Frontal cortex (tissue), 4 donors: ENCODE results near the gene COL6A2. TPM values are rescaled to one million over a fixed set of nuclear protein-coding genes. Genes with fewer than 3 reads are reported as not detected.

Experiments used
- DNase-seq, 2 donors: peaks; one replicate each; pipeline ENCODE4 v3.0.0; 2012; ENCODE audit warnings: low spot score in 2 of 2
- FAIRE-seq: peaks from 2 replicates; lab custom pipeline; 2012; peaks lifted over from hg19 to GRCh38; lab: Jason Lieb, UNC
- total RNA-seq: library from RNA; depleted of rRNA; stranded (reverse); fragments of >200 nt; gene quantifications from one replicate; pipeline ENCODE4 v1.2.3, GENCODE V29; 2014
- donor health status: control.
- donor health status: control.
- donor health status: control.

The COL6A2 gene
- total RNA-seq, 1 donor from 2014 or later, result 15.5 TPM

DNA sequence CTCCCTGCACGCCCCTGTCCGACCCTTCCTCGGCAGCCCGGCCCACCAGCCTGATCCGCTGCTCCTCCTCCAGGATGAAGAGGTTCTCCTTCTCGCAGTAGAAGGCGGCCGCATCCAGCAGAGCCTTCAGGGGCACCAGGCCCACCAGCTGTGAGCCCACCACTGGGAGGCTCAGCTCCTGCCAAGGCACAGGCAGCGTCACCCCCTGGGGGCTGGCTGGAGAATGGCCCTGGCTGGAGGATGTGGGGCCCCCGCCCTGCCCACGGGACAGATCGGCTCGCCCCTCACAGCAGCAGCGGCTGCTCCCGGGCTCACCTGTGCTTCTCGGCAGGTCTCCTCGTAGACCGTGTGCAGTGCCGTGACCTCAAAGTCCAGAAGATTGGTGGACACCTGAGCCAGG, 52.2 kb downstream of the COL6A2 start:
- DNase-seq (no peak), FAIRE-seq (no peak)

DNA sequence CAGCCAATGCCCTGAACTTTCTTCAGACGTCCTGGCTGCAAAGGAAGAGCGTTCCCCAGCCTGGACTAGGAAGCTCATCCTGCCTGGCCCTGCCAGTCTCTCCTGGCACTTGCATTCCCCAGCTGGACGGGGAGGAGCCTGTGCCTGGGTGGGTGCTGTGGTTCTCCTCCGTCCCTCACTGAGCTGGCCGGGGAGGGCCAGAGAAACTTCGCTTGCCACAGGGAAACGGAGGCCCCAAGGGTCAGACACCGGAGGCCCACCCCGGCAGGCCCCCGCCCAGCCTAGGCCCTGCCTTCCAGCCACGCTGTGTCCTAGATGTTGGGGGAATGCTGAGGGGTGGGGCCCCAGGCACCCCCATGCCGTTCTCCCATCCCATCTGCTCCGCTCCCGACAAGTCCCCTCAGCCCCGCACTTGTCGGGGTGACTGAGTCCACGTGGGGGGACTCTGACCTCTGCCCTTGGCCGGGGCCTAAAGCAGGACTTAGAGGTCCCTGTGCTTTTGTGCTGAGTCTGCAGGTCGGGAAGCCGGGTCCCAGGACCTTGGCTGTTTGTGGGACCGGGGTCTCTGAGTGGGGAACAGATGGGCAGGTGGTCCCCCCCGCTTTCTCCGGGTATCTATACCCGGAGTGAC, 52.7 kb downstream of the COL6A2 start:
- DNase-seq (no peak), FAIRE-seq (no peak)

- DNase-seq (no peak), FAIRE-seq (no peak)
Measured at GRCh38 chr21:46151261-46151988, 53.5 kb downstream of the COL6A2 start.

GRCh38 chr21:46151989-46152926, 54.3 kb downstream of the COL6A2 start:
- DNase-seq (no peak), FAIRE-seq (no peak)

GRCh38 chr21:46152927-46153246, 55.0 kb downstream of the COL6A2 start:
- FAIRE-seq (no peak), DNase-seq (no peak)

- FAIRE-seq (no peak), DNase-seq (peak; percentile 60 to 82)
Measured at GRCh38 chr21:46153247-46154154, 55.6 kb downstream of the COL6A2 start.

GRCh38 chr21:46154155-46154954, 56.4 kb downstream of the COL6A2 start:
- DNase-seq, result no peak
- no peak for FAIRE-seq

DNA sequence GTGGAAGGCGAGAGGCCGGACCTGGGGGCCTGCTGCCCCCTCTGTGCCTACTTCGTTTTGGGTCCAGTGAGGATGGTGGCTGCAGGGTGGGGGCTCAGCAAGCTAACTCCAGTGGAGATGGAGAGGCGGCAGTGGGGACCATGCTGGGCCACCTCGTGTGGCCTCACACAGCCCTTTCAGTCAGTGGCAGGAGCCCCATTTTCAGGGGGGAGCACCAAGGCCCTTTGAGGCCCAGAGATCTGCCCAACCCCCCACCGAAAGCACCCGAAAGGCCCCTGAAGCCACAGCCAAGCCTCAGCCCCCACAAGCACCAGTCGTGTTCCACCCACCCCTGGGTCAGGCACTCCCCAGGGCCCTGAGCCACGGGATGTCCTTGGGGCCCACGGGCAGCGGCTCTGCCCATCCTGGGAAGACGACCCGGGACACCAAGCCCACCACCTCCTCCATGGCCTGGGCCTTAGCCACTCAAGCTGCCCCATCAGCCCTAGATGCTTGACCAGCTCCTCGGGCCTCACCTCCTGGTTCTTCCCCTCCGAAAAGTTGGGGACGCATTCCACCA, 57.1 kb downstream of the COL6A2 start:
- no peak for DNase-seq
- no peak for FAIRE-seq

DNA sequence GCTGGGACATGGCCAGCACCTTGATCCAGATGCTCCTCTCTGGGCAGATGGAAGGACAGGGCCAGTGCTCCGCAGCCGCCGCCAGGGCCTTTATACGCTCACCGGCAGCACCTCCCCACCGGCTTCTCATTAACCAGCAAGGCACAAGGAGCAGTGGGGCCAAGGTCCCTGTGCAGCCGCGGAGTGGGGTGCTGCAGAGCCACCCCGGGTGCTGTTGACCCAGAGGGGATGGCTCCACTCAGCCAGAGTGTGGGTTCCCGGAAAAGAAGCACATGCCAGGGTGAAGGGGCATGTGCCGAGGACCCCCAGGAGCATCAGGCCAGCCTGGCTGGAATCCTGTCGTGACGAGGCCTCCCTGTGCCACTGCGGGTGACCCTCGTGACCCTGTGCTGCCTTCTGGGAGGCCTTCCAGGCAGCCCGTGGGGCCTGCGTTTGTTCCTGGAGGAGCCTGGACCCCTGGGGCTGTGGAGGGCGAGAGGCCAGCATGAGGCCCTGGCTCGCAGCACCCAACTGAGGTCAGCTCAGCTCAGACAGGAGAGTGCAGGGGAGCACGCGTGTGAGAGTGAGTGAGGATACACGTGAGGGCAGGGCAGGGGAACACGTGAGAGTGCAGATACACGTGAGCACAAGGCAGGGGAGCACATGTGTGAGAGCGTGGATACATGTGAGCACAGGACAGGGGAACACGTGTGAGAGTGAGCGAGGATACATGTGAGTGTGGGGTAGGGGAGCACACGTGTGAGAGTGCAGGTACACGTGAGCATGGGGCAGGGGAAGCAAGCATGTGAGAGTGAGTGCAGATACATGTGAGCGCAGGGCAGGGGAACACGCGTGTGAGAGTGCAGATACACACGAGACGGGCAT, 57.8 kb downstream of the COL6A2 start, which contains the start of gene FTCD:
Gene FTCD, minus strand, starts transcription at position 66 of the 864 bp plus-strand sequence. Its CDS starts 56 bp downstream, at position 10.
- DNase-seq, result no peak
- no peak for FAIRE-seq

GRCh38 chr21:46156378-46156645, 58.4 kb downstream of the COL6A2 start:
- DNase-seq (no peak), FAIRE-seq (no peak)

DNA sequence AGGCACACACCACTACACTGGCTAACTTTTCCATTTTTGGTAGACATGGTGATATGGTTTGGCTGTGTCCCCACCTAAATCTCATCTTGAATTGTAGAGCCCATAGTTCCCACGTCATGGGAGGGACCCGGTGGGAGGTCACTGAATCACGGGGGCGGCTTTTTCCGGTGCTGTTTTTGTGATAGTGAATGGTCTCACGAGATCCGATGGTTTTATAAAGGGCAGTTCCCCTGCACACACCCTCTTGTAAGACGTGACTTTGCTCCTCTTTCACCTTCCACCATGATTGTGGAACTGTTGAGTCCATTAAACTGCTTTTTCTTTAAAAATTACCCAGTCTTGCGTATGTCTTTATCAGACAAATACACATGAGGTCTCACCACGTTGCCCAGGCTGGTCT, 58.8 kb downstream of the COL6A2 start:
- DNase-seq, result no peak
- FAIRE-seq, result no peak

DNA sequence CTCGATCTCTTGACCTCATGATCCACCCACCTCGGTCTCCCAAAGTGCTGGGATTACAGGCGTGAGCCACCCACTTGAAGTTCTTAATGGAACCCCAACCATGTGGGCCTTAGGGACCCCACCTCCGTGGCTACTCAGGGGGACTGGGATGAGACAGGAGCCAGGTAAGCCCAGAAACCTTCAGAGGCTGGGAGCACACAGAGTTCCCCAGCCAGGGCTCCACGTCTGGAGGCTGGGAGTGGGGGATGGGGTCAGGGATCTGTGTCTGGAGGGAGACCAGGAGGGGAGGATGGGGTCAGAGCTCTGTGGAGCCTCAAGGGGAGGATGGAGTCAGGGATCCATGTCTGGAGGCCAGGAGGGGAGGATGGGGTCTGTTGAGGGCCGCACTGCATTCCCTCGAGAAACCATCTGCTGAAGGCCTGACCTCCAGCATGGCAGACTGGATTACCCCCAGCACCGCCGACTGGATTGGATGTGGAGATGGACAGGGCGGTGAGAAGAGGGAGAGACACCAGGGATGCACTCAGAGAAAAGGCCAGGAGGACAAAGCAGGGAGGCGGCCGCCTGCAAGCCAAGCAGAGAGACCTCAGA, 59.6 kb downstream of the COL6A2 start:
- no peak for FAIRE-seq
- no peak for DNase-seq

DNA sequence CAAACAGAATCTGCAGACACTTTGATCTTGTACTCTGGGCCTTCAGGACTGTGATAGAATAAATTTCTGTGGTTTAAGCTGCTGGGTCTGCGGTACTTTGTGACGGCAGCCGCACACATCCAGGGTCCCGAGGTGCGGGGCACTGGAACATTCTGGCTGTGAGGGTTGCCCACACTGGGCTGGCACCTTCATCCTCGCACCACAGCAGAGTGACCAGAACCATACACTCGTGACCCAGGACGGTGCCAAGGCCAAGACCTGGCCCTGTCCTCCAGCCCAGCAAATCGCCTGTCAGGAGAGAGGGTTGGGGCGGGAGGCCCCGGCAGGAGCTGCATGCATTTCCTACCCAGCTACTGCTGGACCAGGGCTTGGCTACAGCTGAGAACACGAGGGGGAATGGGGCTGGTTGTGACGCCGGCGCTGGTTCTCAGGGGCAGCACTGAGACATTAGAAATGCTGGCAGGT, 60.1 kb downstream of the COL6A2 start:
- FAIRE-seq (no peak), DNase-seq (no peak)

DNA sequence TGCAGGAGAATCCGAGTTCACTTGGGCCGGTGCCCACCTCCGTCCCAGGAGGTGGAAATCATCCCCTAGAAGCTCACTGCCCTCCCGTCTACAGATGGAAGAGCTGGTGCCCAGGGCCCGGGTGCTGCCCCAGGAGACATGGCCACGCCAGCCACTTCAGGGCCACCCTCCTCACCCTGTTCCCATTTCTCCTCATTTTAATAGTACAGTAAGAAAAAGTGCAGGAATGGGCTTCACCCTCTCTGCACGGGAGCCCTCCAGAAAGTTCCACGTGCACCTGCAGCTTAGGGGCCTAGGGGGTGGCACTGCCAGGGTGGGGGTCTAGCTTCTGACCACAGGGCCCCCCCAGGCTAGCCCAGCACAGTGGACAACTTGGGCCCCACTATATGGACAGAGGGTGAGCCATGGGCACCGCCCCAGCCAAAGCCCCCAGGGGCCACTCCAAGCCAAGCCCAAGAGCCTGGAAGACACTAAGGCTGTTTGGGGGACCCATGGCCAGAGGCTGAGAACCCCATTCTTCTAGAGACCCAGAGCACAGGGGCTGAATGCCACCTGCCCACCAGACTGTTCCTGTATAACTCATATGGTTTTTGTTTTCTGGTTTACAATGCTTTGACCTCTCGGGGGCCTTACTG, 60.9 kb downstream of the COL6A2 start:
- no peak for DNase-seq

GRCh38 chr21:46159390-46159789, 61.5 kb downstream of the COL6A2 start:
- no peak for DNase-seq
- FAIRE-seq, result no peak

More for the DNA sequence above, 60.9 kb downstream of the COL6A2 start:
- no peak for FAIRE-seq

GRCh38 chr21:46159841-46160656, 62.1 kb downstream of the COL6A2 start:
- DNase-seq (no peak), FAIRE-seq (no peak)
